GM21515 (cell line): ENCODE data around the gene ZNF740.

Experiments
- ATAC-seq: cut with Tn5 transposase; IDR thresholded peaks from one replicate; pipeline ENCODE4 v1.9.1; 2021; ENCODE audit not compliant: unreplicated experiment

The ZNF740 gene

GRCh38 chr12:53224061-53224896 is 43.8 kb downstream of the ZNF740 start:
- ATAC-seq: no peak

GRCh38 chr12:53224897-53225634 is 44.5 kb downstream of the ZNF740 start:
- no peak for ATAC-seq

- no peak for ATAC-seq
These were observed 45.3 kb downstream of the ZNF740 start for GRCh38 chr12:53225635-53226424.

- ATAC-seq: no peak
These were observed 46.3 kb downstream of the ZNF740 start for GRCh38 chr12:53226815-53227214.

- no peak for ATAC-seq
These were observed 46.8 kb downstream of the ZNF740 start for GRCh38 chr12:53227341-53227740.

- ATAC-seq: no peak
These were observed 47.3 kb downstream of the ZNF740 start for GRCh38 chr12:53227836-53228235.

- ATAC-seq: no peak
These were observed 48.9 kb downstream of the ZNF740 start for GRCh38 chr12:53229454-53229853.

- ATAC-seq: no peak
These were observed 49.8 kb downstream of the ZNF740 start for GRCh38 chr12:53230108-53230845.

GRCh38 chr12:53231671-53231920 is 51.1 kb downstream of the ZNF740 start:
- ATAC-seq: no peak

GRCh38 chr12:53231921-53232645 is 51.6 kb downstream of the ZNF740 start, which contains the start of gene RARG:
Gene RARG, minus strand, starts transcription at chr12:53232209. Its CDS starts 4,664 bp downstream, at chr12:53227545.
- no peak for ATAC-seq

- no peak for ATAC-seq
These were observed 52.3 kb downstream of the ZNF740 start for GRCh38 chr12:53232646-53233461.

- no peak for ATAC-seq
These were observed 53.2 kb downstream of the ZNF740 start for GRCh38 chr12:53233671-53234121.

- no peak for ATAC-seq
These were observed 53.9 kb downstream of the ZNF740 start for GRCh38 chr12:53234271-53234914.

- ATAC-seq: no peak
These were observed 54.6 kb downstream of the ZNF740 start for GRCh38 chr12:53235164-53235563.

GRCh38 chr12:53235742-53236442 is 55.4 kb downstream of the ZNF740 start:
- no peak for ATAC-seq

- ATAC-seq: no peak
These were observed 56.1 kb downstream of the ZNF740 start for GRCh38 chr12:53236443-53237111.

GRCh38 chr12:53239643-53240258 is 59.2 kb downstream of the ZNF740 start:
- ATAC-seq: no peak
